Activated CD4-positive, alpha-beta memory T cell treated with anti-CD3 and anti-CD28 coated beads for 36 hours (primary cell): ENCODE results near the gene SIK3. TPM values are rescaled to one million over a fixed set of nuclear protein-coding genes. Genes with fewer than 3 reads are reported as not detected.

Experiments used
- CTCF ChIA-PET: fragments of 350-600 bp; sonication (Branson Sonifier 250); formaldehyde crosslinking; loops from one replicate; lab custom pipeline; 2021; ENCODE audit warnings: antibody characterized with exemption, inconsistent platforms; lab: Charles Lee
- POLR2A ChIA-PET: fragments of 350-600 bp; sonication (Branson Sonifier 250); formaldehyde crosslinking; loops from one replicate; lab custom pipeline; 2021; ENCODE audit warnings: antibody characterized with exemption; lab: Charles Lee
- DNase-seq: peaks from one replicate; pipeline ENCODE4 v3.0.0-alpha.2; 2020
- H3K27ac Mint-ChIP-seq: one replicate; pipeline ENCODE4 v1.8.0; 2021; ENCODE audit warnings: mixed read lengths
- H3K27me3 Mint-ChIP-seq: one replicate; pipeline ENCODE4 v1.8.0; 2021; ENCODE audit warnings: mixed read lengths
- H3K36me3 Mint-ChIP-seq: one replicate; pipeline ENCODE4 v1.8.0; 2021; ENCODE audit warnings: mixed read lengths
- H3K4me1 Mint-ChIP-seq: one replicate; pipeline ENCODE4 v1.8.0; 2021; ENCODE audit warnings: low read depth, mixed read lengths
- H3K4me3 Mint-ChIP-seq: one replicate; pipeline ENCODE4 v1.8.0; 2021; ENCODE audit warnings: mild to moderate bottlenecking, mixed read lengths
- H3K9me3 Mint-ChIP-seq: one replicate; pipeline ENCODE4 v1.8.0; 2021; ENCODE audit warnings: mixed read lengths
- intact Hi-C: fragments of 100-400 bp; cut with micrococcal nuclease; formaldehyde crosslinking; loops from one replicate; pipeline ENCODE4 v1.15.1; 2023
- total RNA-seq, 2 experiments: library from RNA; stranded (reverse); gene quantifications; one replicate each; pipeline ENCODE4 v1.2.3, GENCODE V29; 2021

The SIK3 gene
- total RNA-seq, 2 experiments from 2014 or later: 26.1 to 26.2 TPM

DNA sequence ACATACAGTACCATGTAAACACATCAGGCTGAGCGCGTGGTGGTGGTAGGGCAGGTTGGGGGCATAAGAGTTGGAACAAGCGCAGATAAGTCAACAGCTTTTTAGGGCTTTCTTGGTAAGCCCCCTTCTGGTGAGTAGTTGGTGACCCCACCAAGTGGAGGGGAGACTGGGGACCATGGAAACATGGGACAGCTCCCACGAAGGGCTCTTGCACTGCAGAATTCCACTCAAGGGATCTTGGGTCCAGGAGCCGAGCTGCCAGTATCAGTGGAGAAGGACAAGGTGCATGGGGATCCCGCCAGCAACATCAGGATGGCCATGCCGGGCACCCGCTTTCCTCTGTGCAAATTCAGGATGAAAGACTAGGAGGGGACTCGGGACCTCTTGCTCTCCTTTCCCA lies 254.6 kb downstream of the SIK3 start:
- H3K27ac Mint-ChIP-seq: no peak overlapping the region

DNA sequence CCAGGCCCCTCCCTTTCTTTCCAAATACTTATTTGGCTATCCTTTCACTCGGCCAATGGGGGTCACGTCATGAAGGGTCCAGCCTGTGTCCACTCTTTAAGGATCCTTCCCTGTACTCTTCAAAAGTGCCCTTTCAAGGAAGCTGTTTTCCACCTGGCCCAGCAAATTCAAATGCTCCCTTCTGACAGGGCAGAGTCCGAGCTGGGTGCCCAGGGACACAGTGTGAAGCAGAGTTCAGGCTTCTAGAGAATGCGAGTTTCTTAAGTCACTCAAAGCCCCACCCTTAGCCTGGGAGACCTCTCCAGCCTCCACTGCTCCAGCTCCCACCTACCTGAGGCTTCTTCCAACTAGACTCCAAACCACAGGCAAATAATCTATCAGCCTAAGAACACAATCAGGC lies 255.3 kb downstream of the SIK3 start:
- peaks cover 34% of the 10 kb centered on the region for H3K36me3 Mint-ChIP-seq
- DNase-seq: no peak
- H3K27ac Mint-ChIP-seq: no peak overlapping the region
- H3K9me3 Mint-ChIP-seq: no peaks in the 10 kb centered on the region
- ChIA-PET CTCF (no interaction called here), POLR2A (interaction anchor here (0.5 kb wide), 1 partner anchor 18 kb away, joined by 4 read pairs; no protein-coding TSS in a partner anchor)
- H3K4me1 Mint-ChIP-seq: no peaks in the 10 kb centered on the region
- intact Hi-C loops: no loop called here
- H3K27me3 Mint-ChIP-seq: no peaks in the 10 kb centered on the region
- H3K4me3 Mint-ChIP-seq: no peak overlapping the region

More for the DNA sequence above, 254.6 kb downstream of the SIK3 start:
- intact Hi-C loops: no loop called here
- ChIA-PET CTCF (interaction anchor here (1.1 kb wide), 1 partner anchor 8 kb away, joined by 4 read pairs; no protein-coding TSS in a partner anchor), POLR2A (no interaction called here)
- DNase-seq: no peak
- H3K27me3 Mint-ChIP-seq: no peaks in the 10 kb centered on the region
- H3K9me3 Mint-ChIP-seq: no peaks in the 10 kb centered on the region
- H3K36me3 Mint-ChIP-seq: peaks cover 34% of the 10 kb centered on the region
- no peak overlapping the region for H3K4me3 Mint-ChIP-seq
- no peaks in the 10 kb centered on the region for H3K4me1 Mint-ChIP-seq

DNA sequence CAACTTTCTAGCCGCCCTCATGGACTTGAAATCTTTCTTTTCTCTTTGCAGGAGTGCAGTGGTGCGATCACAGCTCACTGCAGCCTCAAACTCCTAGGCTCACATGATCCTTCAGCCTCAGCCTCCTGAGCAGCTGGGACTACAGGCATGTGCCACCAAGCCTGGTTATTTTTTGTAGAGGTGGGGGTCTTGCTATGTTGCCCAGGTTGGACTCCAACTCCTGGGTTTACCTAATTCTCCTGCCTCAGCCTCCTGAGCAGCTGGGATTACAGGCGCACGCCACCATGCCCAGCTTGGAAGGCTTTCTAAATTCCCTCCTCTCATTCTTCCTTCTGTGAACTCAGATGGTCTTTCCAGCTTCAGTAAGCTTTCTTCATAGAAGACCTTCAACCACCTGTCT lies 256.1 kb downstream of the SIK3 start:
- CTCF ChIA-PET: no interaction called here
- H3K36me3 Mint-ChIP-seq: peaks cover 30% of the 10 kb centered on the region
- no peak for DNase-seq
- H3K9me3 Mint-ChIP-seq: no peaks in the 10 kb centered on the region
- H3K4me1 Mint-ChIP-seq: no peaks in the 10 kb centered on the region
- H3K27ac Mint-ChIP-seq: no peak overlapping the region
- intact Hi-C loops: no loop called here
- no peak overlapping the region for H3K4me3 Mint-ChIP-seq
- POLR2A ChIA-PET: no interaction called here
- H3K27me3 Mint-ChIP-seq: no peaks in the 10 kb centered on the region

DNA sequence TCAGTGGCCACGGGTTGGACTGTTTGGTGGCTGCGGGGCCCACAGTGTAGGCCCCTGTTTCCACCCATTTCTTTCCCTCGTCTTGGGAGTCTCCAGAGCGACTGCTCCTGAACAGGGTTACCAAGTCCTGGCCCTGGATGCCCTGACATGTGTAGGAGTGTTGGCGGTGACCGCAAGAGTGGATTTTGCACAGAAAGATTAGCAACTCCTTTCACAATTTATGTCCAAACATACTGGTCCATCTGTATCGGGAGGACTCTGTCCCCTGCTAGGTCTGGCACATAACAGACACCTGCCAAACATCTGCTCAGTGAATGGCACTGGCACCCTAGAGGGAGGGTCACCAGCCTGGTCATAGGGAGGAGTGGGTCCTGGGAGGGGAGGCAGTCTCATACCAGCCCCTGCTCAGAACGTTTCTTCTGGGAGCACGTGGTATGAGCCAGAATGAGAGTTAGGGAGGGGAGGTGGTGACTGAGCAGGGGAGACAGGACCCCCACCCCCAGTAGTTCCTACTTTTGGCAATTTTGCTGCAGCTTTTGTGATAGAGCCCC lies 257.4 kb downstream of the SIK3 start:
- POLR2A ChIA-PET: interaction anchor here (1.1 kb wide), 1 partner anchor 67 kb away, joined by 3 read pairs; the partner anchor contains the start of gene BUD13
- H3K9me3 Mint-ChIP-seq: no peaks in the 10 kb centered on the region
- intact Hi-C loops: no loop called here
- DNase-seq: no peak
- no peaks in the 10 kb centered on the region for H3K27me3 Mint-ChIP-seq
- no peak overlapping the region for H3K27ac Mint-ChIP-seq
- CTCF ChIA-PET: interaction anchor here (0.7 to 1.1 kb wide), 2 partner anchors 18 to 50 kb away, joined by 3 to 4 read pairs; partner anchors contain the start of genes APOA4 and APOA5
- no peak overlapping the region for H3K4me3 Mint-ChIP-seq
- peaks cover 4% of the 10 kb centered on the region for H3K4me1 Mint-ChIP-seq
- peaks cover 17% of the 10 kb centered on the region for H3K36me3 Mint-ChIP-seq

DNA sequence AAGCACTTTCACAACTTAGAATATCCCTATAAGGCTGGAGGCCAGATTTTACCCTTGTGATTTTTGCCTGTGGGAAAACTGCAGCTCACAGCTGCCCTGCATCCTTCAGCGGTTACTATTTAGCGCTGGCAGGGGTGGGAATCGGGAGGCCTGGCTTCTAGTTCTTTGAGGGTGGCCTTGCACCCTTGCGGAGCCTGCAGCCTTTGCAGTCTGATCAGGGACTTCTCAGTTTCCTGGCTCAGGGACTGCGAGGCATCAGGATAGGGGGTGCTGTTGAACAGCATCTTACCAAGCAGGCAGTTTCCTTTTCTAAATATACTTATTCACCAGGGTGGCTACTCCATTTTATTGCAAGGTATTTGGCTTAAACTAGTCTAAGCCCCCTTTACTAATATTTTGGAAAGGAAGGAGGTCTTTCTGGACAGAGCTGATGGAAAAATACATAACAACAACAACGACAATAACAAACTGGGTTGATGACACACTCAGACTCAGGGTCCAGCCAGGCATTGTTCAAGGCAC lies 257.9 kb downstream of the SIK3 start:
- intact Hi-C loops: no loop called here
- Mint-ChIP-seq H3K27ac (no peak overlapping the region), H3K9me3 (no peaks in the 10 kb centered on the region), H3K4me1 (peaks cover 8% of the 10 kb centered on the region), H3K36me3 (peaks cover 13% of the 10 kb centered on the region), H3K4me3 (no peak overlapping the region), H3K27me3 (no peaks in the 10 kb centered on the region)
- DNase-seq: peak; percentile 26
- ChIA-PET POLR2A (interaction anchor here (1.1 kb wide), 1 partner anchor 67 kb away, joined by 3 read pairs; the partner anchor contains the start of gene BUD13), CTCF (interaction anchor here (0.7 to 1.1 kb wide), 2 partner anchors 17 to 49 kb away, joined by 3 to 4 read pairs; partner anchors contain the start of genes APOA4 and APOA5)

DNA sequence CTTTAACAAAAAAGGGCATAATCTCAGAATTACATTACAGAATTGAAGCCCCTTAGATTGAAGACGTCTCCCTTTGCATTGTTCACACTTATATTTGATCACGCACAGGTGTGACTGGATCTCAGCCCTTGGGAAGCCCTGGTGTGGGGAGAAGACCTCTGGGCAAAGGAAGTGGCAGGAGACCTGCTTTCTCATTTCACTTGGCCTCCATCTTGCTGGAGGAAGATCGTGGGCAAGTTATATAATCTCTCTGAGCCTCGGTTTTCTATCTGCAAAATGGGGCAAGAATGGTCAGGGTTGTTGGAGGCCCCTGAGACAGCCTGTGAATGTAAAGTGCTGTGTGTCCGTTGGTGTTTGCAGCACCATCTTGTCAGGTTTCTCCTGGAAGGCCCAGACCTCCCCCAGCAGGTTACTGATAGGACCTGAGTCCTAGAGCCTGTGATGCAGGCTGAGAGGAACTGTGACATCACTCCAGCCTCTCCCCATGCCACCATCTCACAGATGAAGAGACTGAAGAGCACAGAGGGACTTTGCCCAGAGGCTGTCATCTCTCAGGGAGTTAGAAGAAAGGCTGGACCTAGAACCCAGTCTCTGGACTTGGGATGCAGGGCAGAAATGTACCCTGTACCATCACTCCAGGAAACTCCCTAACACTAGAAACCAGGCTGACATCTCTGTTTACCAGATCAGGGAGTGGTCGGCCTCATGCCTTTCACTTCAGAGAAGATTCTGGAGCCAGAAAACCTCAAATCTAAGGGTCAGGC lies 259.7 kb downstream of the SIK3 start:
- intact Hi-C loops: loop anchor here (5.0 kb wide), 1 partner anchor 106 kb away; no protein-coding TSS in a partner anchor
- ChIA-PET POLR2A (no interaction called here), CTCF (interaction anchor here (1.2 kb wide), 1 partner anchor 13 kb away, joined by 4 read pairs; no protein-coding TSS in a partner anchor)
- Mint-ChIP-seq H3K27ac (no peak overlapping the region), H3K9me3 (no peaks in the 10 kb centered on the region), H3K27me3 (no peaks in the 10 kb centered on the region), H3K4me3 (no peak overlapping the region), H3K4me1 (peaks cover 12% of the 10 kb centered on the region), H3K36me3 (peaks cover 3% of the 10 kb centered on the region)
- no peak for DNase-seq

DNA sequence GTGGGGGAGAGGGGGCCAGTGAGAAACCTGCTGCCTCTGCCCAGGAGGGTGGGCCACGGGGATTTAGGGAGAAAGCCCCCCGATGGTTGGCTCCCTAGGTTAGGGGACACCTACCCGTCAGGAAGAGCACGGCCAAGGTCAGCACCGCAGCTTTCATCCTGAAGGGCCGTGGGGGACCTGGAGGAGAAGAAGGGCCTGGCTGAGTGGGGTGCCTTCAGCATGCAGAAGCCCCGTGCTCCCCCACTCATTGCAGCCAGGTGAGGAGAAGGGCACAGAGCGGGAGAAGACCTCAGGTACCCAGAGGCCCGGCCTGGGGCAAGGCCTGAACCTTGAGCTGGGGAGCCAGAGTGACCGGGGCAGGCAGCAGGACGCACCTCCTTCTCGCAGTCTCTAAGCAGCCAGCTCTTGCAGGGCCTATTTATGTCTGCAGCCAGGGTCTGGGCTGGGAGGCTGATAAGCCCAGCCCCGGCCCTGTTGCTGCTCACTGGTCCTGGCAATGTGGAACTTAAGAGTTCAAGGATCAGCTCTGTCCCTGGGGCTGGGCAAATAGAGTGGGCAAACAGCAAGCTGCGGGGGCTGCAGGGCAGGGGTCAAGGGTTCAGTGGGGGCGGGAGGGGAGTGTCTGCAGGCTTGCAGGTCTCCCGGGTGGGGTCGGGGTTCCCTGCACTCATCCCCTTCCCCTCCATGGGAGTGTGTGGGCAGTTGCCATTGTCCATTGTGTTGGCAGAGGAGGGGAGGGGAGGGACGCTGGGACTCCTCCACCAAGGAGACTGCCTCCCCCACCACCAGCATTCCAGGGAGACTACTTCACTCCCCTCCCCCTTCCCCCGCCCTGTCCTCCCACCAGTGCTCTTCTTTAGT lies 260.8 kb downstream of the SIK3 start, which contains the start of gene APOA1:
Gene APOA1, minus strand, starts transcription at position 392 of the 861 bp plus-strand sequence. Its CDS starts 235 bp downstream, at position 157.
- Mint-ChIP-seq H3K36me3 (no peaks in the 10 kb centered on the region), H3K4me3 (no peak within 1 kb of the TSS), H3K27ac (no peak within 1 kb of the TSS), H3K4me1 (peaks cover 12% of the 10 kb centered on the region), H3K27me3 (no peaks in the 10 kb centered on the region), H3K9me3 (no peaks in the 10 kb centered on the region)
- intact Hi-C loops: loop anchor here (5.0 kb wide), 1 partner anchor 105 kb away; no protein-coding TSS in a partner anchor
- POLR2A ChIA-PET: interaction anchor here (1.5 to 2.0 kb wide), 3 partner anchors 15 to 47 kb away, joined by 3 to 9 read pairs (median 7); partner anchors contain the start of gene APOA5
- DNase-seq: no peak
- CTCF ChIA-PET: interaction anchor here (0.6 to 3.4 kb wide), 11 partner anchors 11 to 344 kb away, joined by 3 to 187 read pairs (median 16); partner anchors contain the start of genes APOA5 and ZPR1

DNA sequence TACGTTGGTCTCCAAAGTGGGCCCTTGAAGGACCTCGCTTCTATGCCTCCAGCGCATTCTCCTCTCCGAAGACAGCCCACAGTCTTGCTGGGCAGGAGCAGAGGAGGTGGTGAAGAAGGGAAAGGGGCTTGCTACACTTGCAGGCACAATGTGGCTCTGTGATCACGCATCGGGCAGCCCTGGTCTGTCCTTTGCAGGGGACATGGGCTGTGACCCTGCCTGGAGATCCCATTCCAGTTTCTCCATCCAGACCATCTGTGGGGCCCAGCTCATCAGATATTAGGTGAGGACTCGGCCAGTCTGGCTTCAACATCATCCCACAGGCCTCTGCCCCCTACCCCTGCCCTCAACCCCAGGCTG lies 261.6 kb downstream of the SIK3 start:
- CTCF ChIA-PET: interaction anchor here (0.7 to 3.4 kb wide), 34 partner anchors 9 to 395 kb away, joined by 3 to 187 read pairs (median 5); partner anchors contain the start of genes APOA4, APOA5, PCSK7 and SIK3
- POLR2A ChIA-PET: interaction anchor here (0.8 to 2.0 kb wide), 9 partner anchors 16 to 263 kb away, joined by 3 to 9 read pairs (median 6); partner anchors contain the start of genes APOA5, BUD13 and ZPR1

DNA sequence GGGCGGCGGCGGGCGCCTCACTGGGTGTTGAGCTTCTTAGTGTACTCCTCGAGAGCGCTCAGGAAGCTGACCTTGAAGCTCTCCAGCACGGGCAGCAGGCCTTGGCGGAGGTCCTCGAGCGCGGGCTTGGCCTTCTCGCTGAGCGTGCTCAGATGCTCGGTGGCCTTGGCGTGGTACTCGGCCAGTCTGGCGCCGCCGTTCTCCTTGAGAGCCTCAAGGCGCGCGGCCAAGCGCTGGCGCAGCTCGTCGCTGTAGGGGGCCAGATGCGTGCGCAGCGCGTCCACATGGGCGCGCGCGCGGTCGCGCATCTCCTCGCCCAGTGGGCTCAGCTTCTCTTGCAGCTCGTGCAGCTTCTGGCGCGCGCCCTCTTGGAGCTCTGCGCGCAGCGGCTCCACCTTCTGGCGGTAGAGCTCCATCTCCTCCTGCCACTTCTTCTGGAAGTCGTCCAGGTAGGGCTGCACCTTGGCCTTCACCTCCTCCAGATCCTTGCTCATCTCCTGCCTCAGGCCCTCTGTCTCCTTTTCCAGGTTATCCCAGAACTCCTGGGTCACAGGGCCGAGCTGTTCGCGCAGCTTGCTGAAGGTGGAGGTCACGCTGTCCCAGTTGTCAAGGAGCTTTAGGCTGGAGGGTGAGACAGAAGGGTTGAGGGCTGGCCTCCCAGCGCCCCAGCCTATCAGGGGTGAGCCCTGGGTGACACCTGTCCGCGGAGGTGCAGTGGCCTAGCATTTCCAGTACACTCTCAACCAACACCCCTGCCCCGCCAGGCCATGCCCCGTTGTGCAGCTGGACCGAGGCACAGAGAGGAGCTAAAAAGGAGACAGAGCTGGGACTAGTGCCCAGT lies 262.2 kb downstream of the SIK3 start:
- ChIA-PET CTCF (interaction anchor here (0.7 to 3.4 kb wide), 53 partner anchors 8 to 396 kb away, joined by 3 to 187 read pairs (median 4); partner anchors contain the start of genes APOA4, APOA5, BUD13 and PAFAH1B2), POLR2A (interaction anchor here (0.5 to 2.0 kb wide), 14 partner anchors 15 to 308 kb away, joined by 3 to 9 read pairs (median 4); partner anchors contain the start of genes APOA5, BUD13, PAFAH1B2 and ZPR1)
- Mint-ChIP-seq H3K9me3 (no peaks in the 10 kb centered on the region), H3K4me1 (peaks cover 12% of the 10 kb centered on the region), H3K27me3 (no peaks in the 10 kb centered on the region), H3K27ac (no peak overlapping the region), H3K4me3 (peak overlapping the region; percentile 63), H3K36me3 (no peaks in the 10 kb centered on the region)
- DNase-seq: peak; percentile 88
- intact Hi-C loops: loop anchor here (1.0 to 5.0 kb wide), 2 partner anchors 45 to 104 kb away; partner anchors contain the start of gene APOA5

More for the DNA sequence above, 261.6 kb downstream of the SIK3 start:
- Mint-ChIP-seq H3K27me3 (no peaks in the 10 kb centered on the region), H3K4me1 (peaks cover 12% of the 10 kb centered on the region), H3K9me3 (no peaks in the 10 kb centered on the region), H3K4me3 (no peak overlapping the region), H3K36me3 (no peaks in the 10 kb centered on the region), H3K27ac (no peak overlapping the region)
- intact Hi-C loops: loop anchor here (1.0 to 5.0 kb wide), 2 partner anchors 45 to 104 kb away; partner anchors contain the start of gene APOA5
- no peak for DNase-seq
